ENCODE measurements around the gene CPSF2. TPM values are rescaled to one million over a fixed set of nuclear protein-coding genes. Genes with fewer than 3 reads are reported as not detected.

CPSF2 gene
- total and polyA plus RNA-seq, 2 of the 13 experiments (the other 11 are each of a cell fraction or from before 2014, with no cell fraction given), result 14.3 to 67.9 TPM

DNA sequence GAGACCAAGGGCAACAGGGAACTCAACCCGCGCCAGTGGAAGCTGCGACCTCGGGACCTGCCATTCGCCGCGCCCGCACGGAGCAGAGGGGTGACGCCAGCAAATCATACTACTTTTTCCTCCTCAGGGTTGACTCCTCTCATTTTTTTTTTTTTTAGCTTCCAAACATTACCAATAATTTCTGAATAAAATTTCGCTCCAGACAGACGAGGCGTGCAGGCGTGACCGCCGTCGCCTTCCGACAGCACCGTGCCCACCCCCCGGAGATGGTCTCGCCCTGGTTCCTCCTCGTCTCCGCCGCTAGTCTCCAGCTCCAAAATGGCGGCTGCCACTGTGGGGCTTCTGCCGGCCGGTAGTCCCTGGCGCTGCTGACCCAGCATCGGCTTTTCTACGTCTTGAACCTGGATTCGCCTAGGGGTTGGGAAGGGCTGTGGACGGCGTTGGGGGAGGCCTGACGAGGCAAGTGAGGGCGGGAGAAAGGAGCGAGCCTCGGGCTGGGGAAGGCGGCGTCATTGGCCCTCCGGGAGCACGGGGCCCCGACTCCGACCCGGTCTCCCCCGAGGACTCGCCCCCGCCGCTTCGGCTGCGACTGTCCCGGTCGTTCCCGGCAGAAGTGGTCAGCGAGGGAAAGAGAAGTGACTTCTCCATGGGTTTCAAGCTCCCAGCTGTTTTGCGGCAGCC lies at the start of gene CPSF2, which contains the start of gene NDUFB1 (continued):
- TF ChIP-seq ZNF773 (CRISPR knock-in tag; IDR thresholded peaks at IDR 0.05; ENCODE audit: borderline replicate concordance) (no peak; the same call in 1 of the 2 replicates), ZNF629 (CRISPR knock-in tag; conservative IDR thresholded peaks at IDR 0.05) (no peak), SYNCRIP (IDR thresholded peaks at IDR 0.05; ENCODE audit: insufficient read depth, low read depth, low read length) (no peak), ZNF678 (CRISPR knock-in tag; IDR thresholded peaks at IDR 0.05) (no peak), POLR2A (IDR thresholded peaks at IDR 0.05; ENCODE audit: insufficient read depth in 1 of 2, low read depth in 2 of 2, low read length in 2 of 2) (peak; percentile 86 to 94), MYPOP (CRISPR knock-in tag; IDR thresholded peaks at IDR 0.05) (peak; percentile 25; the same call in 1 of the 2 replicates), ZNF562 (CRISPR knock-in tag; IDR thresholded peaks at IDR 0.05; ENCODE audit: borderline replicate concordance) (no peak), NCOA2 (CRISPR knock-in tag; IDR thresholded peaks at IDR 0.05) (no peak), TAF15 (IDR thresholded peaks at IDR 0.05; ENCODE audit: low read depth, low read length, poor library complexity, severe bottlenecking) (peak; percentile 33), ZNF20 (CRISPR knock-in tag; IDR thresholded peaks at IDR 0.05) (no peak), ELF1 (CRISPR knock-in tag; IDR thresholded peaks at IDR 0.05) (no peak; the same call in 1 of the 2 replicates), PAWR (CRISPR knock-in tag; IDR thresholded peaks at IDR 0.05; ENCODE audit: borderline replicate concordance) (no peak), ZNF546 (CRISPR knock-in tag; conservative IDR thresholded peaks at IDR 0.05) (peak; percentile 70), TFE3 (CRISPR knock-in tag; IDR thresholded peaks at IDR 0.05) (no peak; the same call in 1 of the 2 replicates), PHF8 (CRISPR knock-in tag; IDR thresholded peaks at IDR 0.05) (peak; percentile 97), AHDC1 (CRISPR knock-in tag; IDR thresholded peaks at IDR 0.05; ENCODE audit: borderline replicate concordance) (peak; percentile 27; the same call in 1 of the 2 replicates), BORCS8-MEF2B (CRISPR knock-in tag; IDR thresholded peaks at IDR 0.05) (peak; percentile 67), NR2F1 (CRISPR knock-in tag; IDR thresholded peaks at IDR 0.05) (0 out of 4 replicates have a peak, but pooled peaks of 1 of the 2 experiments have one; percentile 25)
- TF ChIP-seq, protein P1, sequence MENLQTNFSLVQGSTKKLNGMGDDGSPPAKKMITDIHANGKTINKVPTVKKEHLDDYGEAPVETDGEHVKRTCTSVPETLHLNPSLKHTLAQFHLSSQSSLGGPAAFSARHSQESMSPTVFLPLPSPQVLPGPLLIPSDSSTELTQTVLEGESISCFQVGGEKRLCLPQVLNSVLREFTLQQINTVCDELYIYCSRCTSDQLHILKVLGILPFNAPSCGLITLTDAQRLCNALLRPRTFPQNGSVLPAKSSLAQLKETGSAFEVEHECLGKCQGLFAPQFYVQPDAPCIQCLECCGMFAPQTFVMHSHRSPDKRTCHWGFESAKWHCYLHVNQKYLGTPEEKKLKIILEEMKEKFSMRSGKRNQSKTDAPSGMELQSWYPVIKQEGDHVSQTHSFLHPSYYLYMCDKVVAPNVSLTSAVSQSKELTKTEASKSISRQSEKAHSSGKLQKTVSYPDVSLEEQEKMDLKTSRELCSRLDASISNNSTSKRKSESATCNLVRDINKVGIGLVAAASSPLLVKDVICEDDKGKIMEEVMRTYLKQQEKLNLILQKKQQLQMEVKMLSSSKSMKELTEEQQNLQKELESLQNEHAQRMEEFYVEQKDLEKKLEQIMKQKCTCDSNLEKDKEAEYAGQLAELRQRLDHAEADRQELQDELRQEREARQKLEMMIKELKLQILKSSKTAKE (CRISPR knock-in tag; IDR thresholded peaks at IDR 0.05; ENCODE audit: borderline replicate concordance), result 0 out of 2 replicates have a peak, but pooled peaks have one; percentile 22
